ENCODE measurements around the gene SPDYE17.
"Not testable (repeated sequence)": the region's sequence is repeated elsewhere in the genome, so short reads cannot be mapped to it uniquely, and the experiment has no call there.

GRCh38 chr7:76977761-76978367 lies 54.3 kb downstream of the SPDYE17 start:
- TF ChIP-seq POLR2AphosphoS5 (IDR thresholded peaks at IDR 0.05; ENCODE audit: low read depth, low read length); GABPA (IDR thresholded peaks at IDR 0.05; ENCODE audit: low read depth); CTCF (IDR thresholded peaks at IDR 0.05); EZH2phosphoT487 (IDR thresholded peaks at IDR 0.05; ENCODE audit: borderline replicate concordance, low read depth); GATA2 (CRISPR knock-in tag; IDR thresholded peaks at IDR 0.05); ELF1 (IDR thresholded peaks at IDR 0.05); FOXJ3 (CRISPR knock-in tag; IDR thresholded peaks at IDR 0.05); MAX (IDR thresholded peaks at IDR 0.05; ENCODE audit: low read depth); RAD21 (IDR thresholded peaks at IDR 0.05; ENCODE audit: low read length); YY1 (IDR thresholded peaks at IDR 0.05; ENCODE audit: low read depth); RXRA (IDR thresholded peaks at IDR 0.05; ENCODE audit: borderline replicate concordance, low read depth): not testable (repeated sequence)
